GM19452 (cell line): ENCODE measurements around the gene CDK11B.
A peak's percentile ranks its signal among the peaks of the same experiment; 100 is the strongest.

Experiments
- ATAC-seq: cut with Tn5 transposase; IDR thresholded peaks from one replicate; pipeline ENCODE4 v1.9.1; 2021; ENCODE audit not compliant: unreplicated experiment

Gene CDK11B

GRCh38 chr1:1617516-1617915 lies 41.3 kb downstream of the CDK11B start:
- no peak for ATAC-seq

GRCh38 chr1:1616838-1617237 lies 42.0 kb downstream of the CDK11B start:
- no peak for ATAC-seq

GRCh38 chr1:1616045-1616790 lies 42.6 kb downstream of the CDK11B start:
- peak; percentile 20 for ATAC-seq

- ATAC-seq: peak; percentile 83
These were observed 43.4 kb downstream of the CDK11B start, which contains the start of gene MIB2 for GRCh38 chr1:1615256-1616044. Gene MIB2, plus strand, starts transcription at chr1:1615500. Its CDS starts 7,953 bp downstream, at chr1:1623453.

- no peak for ATAC-seq
These were observed 43.9 kb downstream of the CDK11B start for GRCh38 chr1:1614954-1615255.

- no peak for ATAC-seq
These were observed 44.4 kb downstream of the CDK11B start for GRCh38 chr1:1614204-1614953.

- no peak for ATAC-seq
These were observed 45.2 kb downstream of the CDK11B start for GRCh38 chr1:1613509-1614082.

- ATAC-seq: no peak
These were observed 46.8 kb downstream of the CDK11B start for GRCh38 chr1:1612104-1612400.

GRCh38 chr1:1610796-1611195 lies 48.0 kb downstream of the CDK11B start:
- ATAC-seq: no peak

- ATAC-seq: no peak
These were observed 48.9 kb downstream of the CDK11B start for GRCh38 chr1:1609822-1610485.

- ATAC-seq: no peak
These were observed 52.6 kb downstream of the CDK11B start for GRCh38 chr1:1606232-1606631.

GRCh38 chr1:1605724-1606123 lies 53.1 kb downstream of the CDK11B start:
- ATAC-seq: no peak

- no peak for ATAC-seq
These were observed 53.7 kb downstream of the CDK11B start for GRCh38 chr1:1605034-1605591.

- no peak for ATAC-seq
These were observed 54.3 kb downstream of the CDK11B start for GRCh38 chr1:1604374-1605033.

- ATAC-seq: no peak
These were observed 55.0 kb downstream of the CDK11B start for GRCh38 chr1:1603671-1604373.

- ATAC-seq: no peak
These were observed 55.8 kb downstream of the CDK11B start for GRCh38 chr1:1602968-1603506.

- ATAC-seq: no peak
These were observed 56.4 kb downstream of the CDK11B start for GRCh38 chr1:1602304-1602967.

GRCh38 chr1:1601564-1602303 lies 57.1 kb downstream of the CDK11B start:
- ATAC-seq: no peak
